ENCODE data around the gene MCCC1.

MCCC1 gene

GRCh38 chr3:182983876-182984275 is 115.4 kb downstream of the MCCC1 start:
- no peak for DNase-seq

DNA sequence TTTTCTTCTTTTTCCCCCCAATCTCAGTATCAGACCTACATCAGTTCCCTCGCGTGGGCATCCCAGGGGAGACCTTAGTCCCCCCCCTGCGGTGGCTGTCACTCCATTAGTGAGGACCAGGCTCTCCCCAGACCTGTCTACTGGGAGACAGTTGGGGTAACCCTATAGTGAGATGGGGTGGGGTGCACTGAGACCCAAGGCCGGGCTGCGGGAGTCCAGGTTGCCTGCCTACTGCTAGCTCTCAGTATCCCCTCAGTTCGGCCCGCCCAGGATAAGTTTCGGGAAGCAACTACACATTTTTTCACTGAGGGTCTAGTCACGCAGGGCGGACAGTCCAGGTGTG is 118.3 kb downstream of the MCCC1 start:
- DNase-seq, result peak; percentile 47

GRCh38 chr3:182980204-182981037 is 118.9 kb downstream of the MCCC1 start, which contains the start of gene DCUN1D1:
Gene DCUN1D1, minus strand, starts transcription at chr3:182980538. Its CDS starts 49 bp downstream, at chr3:182980489.
- peak; percentile 53 for DNase-seq

GRCh38 chr3:182979674-182980191 is 119.6 kb downstream of the MCCC1 start:
- peak; percentile 69 for DNase-seq

GRCh38 chr3:182979103-182979673 is 120.1 kb downstream of the MCCC1 start:
- DNase-seq, result no peak

GRCh38 chr3:182978387-182978786 is 120.9 kb downstream of the MCCC1 start:
- DNase-seq, result no peak

GRCh38 chr3:182973047-182973446 is 126.2 kb downstream of the MCCC1 start:
- no peak for DNase-seq

- DNase-seq, result no peak
These were observed 126.9 kb downstream of the MCCC1 start for GRCh38 chr3:182972387-182972786.

- no peak for DNase-seq
These were observed 127.7 kb downstream of the MCCC1 start for GRCh38 chr3:182971637-182972036.

DNA sequence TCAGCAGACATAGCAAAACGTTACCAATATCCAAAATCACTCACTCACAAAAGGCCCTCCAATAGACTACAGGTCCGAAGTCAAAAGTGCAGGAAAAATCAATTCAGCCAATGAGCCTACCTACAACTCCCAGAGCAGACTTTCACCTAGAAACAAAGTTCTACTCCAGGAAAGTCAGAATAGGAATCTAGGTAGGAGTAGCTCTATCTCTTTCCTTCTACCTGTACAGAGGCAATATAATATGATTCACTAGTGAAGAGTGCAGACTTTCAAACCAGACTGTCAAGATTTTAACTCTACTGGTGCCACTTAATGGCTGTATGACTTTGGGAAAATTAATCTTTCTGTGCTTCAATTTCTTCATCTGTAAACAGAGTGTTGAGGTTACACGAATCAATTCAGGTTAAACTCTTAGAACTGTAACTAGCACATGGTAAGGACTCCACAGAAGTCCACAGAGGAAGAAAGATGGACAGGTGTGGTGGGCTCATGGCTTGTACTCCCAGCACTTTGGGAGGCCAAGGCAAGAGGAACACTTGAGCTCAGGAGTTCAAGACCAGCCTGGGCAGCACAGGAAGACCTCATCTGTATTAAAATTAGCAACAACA is 128.4 kb downstream of the MCCC1 start:
- DNase-seq, result no peak

GRCh38 chr3:182969853-182970252 is 129.4 kb downstream of the MCCC1 start:
- no peak for DNase-seq

DNA sequence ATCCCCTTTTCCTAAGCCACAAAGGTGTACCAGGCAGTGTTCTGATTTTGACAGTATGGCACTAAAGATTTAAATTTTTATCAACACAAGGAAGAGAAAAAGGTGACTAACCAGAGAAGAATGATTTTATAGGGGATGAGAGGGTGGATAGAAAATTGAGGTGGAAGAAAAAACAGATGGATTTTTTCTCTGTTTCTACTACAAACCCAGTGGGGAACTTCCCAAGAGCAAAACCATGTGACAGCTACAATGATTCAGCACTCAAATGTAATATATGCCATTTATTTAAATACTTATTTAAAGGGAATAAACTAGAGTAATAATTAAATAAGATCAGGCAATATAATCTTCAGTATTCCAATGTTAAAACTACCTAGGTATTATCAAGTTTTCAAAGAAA is 130.0 kb downstream of the MCCC1 start:
- DNase-seq, result no peak

DNA sequence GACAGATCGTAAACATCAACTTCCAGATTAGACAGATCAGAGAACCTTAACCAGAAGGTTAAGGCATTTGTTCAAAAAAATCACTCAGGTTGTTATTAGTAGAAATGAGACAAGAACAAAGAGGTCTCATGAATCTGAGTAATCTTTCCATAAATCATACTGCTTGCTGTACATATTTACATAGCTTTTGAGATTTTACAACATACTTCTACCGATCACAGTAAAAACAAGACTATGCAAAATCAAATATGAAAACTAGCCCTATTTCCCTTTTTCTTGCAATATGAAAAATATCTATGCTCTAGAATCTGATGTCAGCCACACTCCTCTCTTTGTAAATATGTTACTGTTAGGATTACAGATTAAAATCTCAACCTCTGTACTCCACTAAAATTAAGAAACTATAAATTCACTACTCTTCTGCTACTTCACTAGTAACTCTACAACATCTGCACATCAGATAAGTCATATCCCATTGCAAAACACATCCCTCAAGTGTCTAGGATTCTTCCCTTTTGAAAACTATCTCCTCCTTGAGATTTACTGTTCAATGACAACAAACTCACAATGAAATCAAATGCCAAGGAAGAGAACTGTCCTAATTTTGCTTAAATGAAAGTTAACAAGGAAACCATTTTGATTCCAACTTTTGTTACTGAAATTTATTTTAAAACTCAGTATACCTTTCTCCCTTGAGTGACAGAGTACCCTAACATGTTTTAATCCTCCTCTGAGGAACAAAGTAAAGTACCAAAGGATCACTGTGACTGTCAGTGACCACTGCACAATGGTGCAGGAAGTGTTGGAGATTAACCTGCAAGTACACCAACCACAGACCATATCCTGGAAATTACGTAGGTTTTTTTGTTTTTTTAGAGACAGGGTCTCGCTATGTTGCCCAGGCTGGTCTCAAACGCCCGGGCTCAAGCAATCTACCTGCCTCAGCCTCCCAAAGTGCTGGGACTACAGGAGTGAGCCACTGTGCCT is 131.8 kb downstream of the MCCC1 start:
- no peak for DNase-seq

- DNase-seq, result no peak
These were observed 133.4 kb downstream of the MCCC1 start for GRCh38 chr3:182965861-182966366.
